Measurements from ENCODE around the gene PDE4D. TPM values are rescaled to one million over a fixed set of nuclear protein-coding genes. Genes with fewer than 3 reads are reported as not detected.
"Not testable (repeated sequence)": the region's sequence is repeated elsewhere in the genome, so short reads cannot be mapped to it uniquely, and the experiment has no call there.

PDE4D gene
- total RNA-seq, 1 experiment from 2014 or later: 6.3 TPM

DNA sequence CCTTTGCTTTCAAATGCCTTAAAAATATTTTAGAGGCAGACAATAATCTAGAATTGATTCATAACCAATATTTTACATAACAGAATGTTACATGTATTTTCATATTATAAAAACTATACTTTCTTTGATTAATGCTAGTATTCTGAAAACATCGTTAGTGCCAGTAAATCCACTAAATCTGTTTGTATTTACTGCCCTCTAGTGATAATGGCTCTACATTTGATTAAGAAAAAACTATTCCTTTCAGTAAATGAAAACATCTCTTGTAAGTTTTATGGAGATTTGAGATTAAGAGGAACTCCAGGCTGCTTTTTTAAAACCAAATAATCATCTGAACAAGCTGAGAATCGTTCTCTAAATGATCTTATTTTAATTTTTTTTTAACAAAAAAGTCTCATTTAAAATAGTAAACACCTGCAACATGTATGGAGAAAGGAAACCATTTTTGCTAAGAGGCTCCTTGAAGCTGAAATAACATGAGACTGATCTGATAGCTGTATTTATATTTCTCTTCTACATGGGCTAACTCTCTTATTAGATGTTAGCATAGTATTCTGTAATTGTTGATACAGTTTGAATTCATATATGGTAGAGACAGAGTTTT lies 886.0 kb downstream of the PDE4D start:
- H3K36me3 ChIP-seq: no peaks in the 10 kb centered on the region
- no peaks in the 10 kb centered on the region for H3K27me3 ChIP-seq (replicated peaks)
- no peak overlapping the region for H3K27ac ChIP-seq
- no peaks in the 10 kb centered on the region for H3K4me1 ChIP-seq (replicated peaks)
- no peak overlapping the region for H3K4me3 ChIP-seq
- no peaks in the 10 kb centered on the region for H3K9me3 ChIP-seq (replicated peaks)
- DNase-seq (ENCODE audit: low read depth in 1 of 2, low spot score in 2 of 2): no peak

DNA sequence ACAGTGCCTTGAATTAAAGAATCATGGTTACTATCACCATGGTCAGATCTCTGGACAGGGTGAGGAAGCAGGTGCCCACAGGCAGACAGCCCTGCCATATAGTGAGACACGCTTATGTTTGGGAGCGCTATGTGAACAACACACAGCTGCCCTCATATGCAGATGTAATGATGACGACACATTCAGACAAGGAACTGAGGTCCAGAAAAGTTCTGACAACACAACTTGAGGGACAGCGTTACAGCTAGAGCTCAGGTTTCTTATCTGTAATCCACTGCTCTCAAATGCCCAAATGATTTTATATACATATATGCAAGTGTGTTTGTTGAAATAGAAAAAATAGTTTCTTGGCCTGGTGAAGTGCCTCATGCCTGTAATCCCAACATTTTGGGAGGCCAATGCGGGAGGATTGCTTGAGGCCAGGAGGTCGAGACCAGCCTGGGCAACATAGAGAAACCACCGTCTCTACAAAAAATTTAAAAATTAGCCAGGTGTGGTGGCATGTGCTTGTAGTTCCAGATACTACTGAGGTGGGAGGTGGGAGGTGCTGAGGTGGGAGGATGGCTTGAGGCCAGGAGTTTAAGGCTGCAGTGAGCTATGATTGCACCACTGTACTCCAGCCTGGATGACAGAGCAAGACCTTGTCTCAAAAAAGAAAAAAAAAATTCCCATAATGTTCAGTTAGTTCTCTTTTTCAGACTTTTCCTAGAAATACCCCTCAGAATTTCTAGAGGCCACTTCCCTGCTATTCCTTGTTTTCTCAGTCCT lies 887.4 kb downstream of the PDE4D start:
- no peak for DNase-seq (ENCODE audit: low read depth in 1 of 2, low spot score in 2 of 2)
- Histone ChIP-seq H3K36me3 (no peaks in the 10 kb centered on the region), H3K9me3 (replicated peaks) (no peaks in the 10 kb centered on the region), H3K4me1 (replicated peaks) (no peaks in the 10 kb centered on the region), H3K27me3 (replicated peaks) (no peaks in the 10 kb centered on the region), H3K4me3 (no peak overlapping the region), H3K27ac (no peak overlapping the region)

DNA sequence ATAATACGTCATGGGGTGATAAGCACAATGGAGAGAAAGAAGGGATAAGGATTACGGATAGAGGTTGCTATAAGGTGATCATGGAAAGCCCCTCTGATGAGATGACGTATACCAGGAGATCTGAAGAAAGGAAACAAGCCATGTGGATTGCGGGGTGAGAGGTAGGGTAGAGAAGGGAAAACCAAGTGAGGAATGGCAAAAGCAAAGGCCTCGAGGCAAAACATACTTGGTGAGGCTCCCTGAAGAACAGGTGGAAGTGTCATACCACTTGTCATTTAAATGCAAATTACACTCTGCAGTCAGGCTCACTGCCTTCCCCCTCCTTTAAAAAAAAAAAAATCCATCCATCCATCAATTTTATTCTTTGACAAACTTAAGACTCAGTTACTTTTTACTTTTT lies 889.9 kb downstream of the PDE4D start:
- H3K9me3 ChIP-seq (replicated peaks): no peaks in the 10 kb centered on the region
- no peak overlapping the region for H3K27ac ChIP-seq
- DNase-seq (ENCODE audit: low read depth in 1 of 2, low spot score in 2 of 2): no peak
- H3K27me3 ChIP-seq (replicated peaks): no peaks in the 10 kb centered on the region
- H3K36me3 ChIP-seq: no peaks in the 10 kb centered on the region
- H3K4me3 ChIP-seq: no peak overlapping the region
- H3K4me1 ChIP-seq (replicated peaks): no peaks in the 10 kb centered on the region

DNA sequence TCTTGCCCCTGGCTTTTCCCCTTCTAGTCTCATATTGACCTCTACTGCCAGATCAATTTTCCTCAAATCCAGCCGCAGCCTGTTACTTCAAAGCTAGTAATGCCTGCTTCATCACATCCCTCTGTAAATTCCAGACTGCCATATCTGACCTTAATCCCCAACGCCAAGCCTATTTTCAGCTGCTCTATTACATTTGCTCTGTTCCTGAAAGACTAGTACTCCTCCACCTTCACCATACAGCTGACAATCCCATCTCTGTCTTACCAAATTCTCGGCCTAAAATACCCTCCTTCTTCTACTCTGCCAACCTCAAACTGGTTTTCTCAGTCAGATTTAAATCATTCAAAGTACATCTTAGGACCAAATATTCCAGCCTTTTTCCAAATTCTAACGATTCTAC lies 890.4 kb downstream of the PDE4D start:
- Histone ChIP-seq H3K9me3 (replicated peaks) (no peaks in the 10 kb centered on the region), H3K27ac (no peak overlapping the region), H3K4me3 (no peak overlapping the region), H3K27me3 (replicated peaks) (no peaks in the 10 kb centered on the region), H3K4me1 (replicated peaks) (no peaks in the 10 kb centered on the region), H3K36me3 (no peaks in the 10 kb centered on the region)
- DNase-seq (ENCODE audit: low read depth in 1 of 2, low spot score in 2 of 2): no peak

DNA sequence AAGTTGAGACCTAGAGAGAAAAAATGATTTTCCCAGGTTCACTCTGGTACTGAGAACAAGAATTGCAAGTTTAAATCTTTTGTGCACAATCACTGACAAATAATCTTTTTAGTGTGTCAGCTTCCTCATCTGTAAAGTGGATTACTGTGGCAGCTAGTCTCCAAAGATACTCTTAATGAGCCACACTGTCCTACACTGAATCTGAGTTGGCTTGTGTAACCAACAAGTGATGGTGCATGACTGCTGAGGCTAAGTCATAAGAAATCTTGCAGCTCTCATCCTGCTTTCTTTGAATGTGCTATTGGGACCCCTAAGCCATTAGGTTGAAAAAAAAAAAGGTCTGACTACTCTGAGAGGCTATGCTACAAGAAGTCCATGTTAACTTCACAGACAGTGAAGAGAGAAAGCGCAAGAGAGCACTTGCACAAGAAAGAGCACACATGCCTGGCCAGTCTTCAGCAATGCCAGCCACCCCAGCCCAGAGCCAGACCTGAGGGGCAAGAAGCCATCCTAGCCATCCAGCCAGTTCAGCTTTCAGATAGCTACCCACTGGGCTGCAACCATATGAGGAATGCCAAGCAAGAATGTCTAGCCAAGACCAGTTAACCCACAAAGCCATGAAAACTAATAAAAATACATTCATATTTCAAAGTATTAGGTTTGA lies 891.2 kb downstream of the PDE4D start:
- no peaks in the 10 kb centered on the region for H3K36me3 ChIP-seq
- no peak overlapping the region for H3K27ac ChIP-seq
- H3K4me1 ChIP-seq (replicated peaks): no peaks in the 10 kb centered on the region
- no peaks in the 10 kb centered on the region for H3K27me3 ChIP-seq (replicated peaks)
- H3K4me3 ChIP-seq: no peak overlapping the region
- no peak for DNase-seq (ENCODE audit: low read depth in 1 of 2, low spot score in 2 of 2)
- H3K9me3 ChIP-seq (replicated peaks): no peaks in the 10 kb centered on the region

DNA sequence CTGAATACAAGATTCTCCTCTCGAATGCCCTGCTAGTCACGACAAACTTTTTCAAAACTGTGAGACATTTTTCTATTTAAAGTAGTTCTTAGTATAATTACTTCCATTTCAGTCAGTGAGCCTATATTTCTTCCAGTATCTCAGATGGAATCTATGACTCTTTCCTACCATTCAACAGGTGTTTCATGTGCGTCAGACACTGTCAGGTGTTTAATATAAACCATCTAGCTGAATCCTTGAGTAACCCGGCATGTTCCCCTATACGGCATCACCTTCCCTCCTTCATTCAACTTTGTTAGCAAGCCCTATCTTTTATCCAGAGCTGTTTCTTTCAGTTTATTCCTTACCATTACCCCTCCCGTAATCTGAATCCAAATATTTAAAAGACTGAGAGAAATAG lies 891.8 kb downstream of the PDE4D start:
- H3K9me3 ChIP-seq (replicated peaks): no peaks in the 10 kb centered on the region

DNA sequence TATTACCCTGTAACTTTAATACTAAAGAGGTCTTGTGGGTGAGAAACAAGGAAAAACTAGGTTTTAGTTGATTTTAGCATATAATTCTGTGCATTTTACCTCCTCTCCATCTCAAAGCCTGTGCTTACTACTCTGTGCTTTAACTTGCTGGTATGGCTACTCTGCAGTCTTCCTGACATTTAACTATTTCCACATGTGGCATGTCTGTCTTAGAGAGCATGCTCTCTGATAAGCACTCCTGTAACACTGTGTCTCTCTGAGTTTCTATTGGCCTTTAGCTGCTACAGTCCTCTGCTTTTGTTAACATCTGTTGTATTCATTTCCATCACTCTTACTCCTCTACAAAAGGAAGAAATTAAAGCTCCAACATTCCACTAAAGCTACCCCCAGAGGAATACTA lies 892.4 kb downstream of the PDE4D start:
- Histone ChIP-seq H3K27me3 (replicated peaks) (no peaks in the 10 kb centered on the region), H3K4me1 (replicated peaks) (no peaks in the 10 kb centered on the region), H3K27ac (no peak overlapping the region), H3K9me3 (replicated peaks) (no peaks in the 10 kb centered on the region), H3K36me3 (no peaks in the 10 kb centered on the region), H3K4me3 (no peak overlapping the region)
- no peak for DNase-seq (ENCODE audit: low read depth in 1 of 2, low spot score in 2 of 2)

More for the DNA sequence above, 891.8 kb downstream of the PDE4D start:
- Histone ChIP-seq H3K4me1 (replicated peaks) (no peaks in the 10 kb centered on the region), H3K27me3 (replicated peaks) (no peaks in the 10 kb centered on the region), H3K4me3 (no peak overlapping the region), H3K27ac (no peak overlapping the region), H3K36me3 (no peaks in the 10 kb centered on the region)
- DNase-seq (ENCODE audit: low read depth in 1 of 2, low spot score in 2 of 2): no peak

DNA sequence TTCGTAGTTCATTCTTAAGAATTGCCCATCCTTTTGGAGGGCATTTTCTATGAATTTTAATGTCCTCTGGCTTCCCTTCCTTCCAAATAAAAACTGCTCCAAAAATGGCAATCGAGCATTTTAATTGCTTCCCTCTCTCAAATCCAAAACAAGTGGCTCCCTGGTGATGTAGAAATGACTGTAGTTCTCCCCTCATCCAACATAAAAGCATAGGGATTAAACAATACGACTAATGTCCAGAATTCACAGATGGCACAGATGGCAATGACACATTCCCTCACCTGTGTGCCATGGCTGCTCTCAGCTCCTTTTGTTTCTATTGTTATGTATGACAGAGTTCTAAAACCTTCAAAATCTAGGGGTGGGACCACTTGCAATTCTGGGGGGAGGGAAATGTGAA lies 893.3 kb downstream of the PDE4D start:
- Histone ChIP-seq H3K27me3 (replicated peaks) (no peaks in the 10 kb centered on the region), H3K9me3 (replicated peaks) (no peaks in the 10 kb centered on the region), H3K4me1 (replicated peaks) (no peaks in the 10 kb centered on the region), H3K36me3 (no peaks in the 10 kb centered on the region), H3K4me3 (no peak overlapping the region), H3K27ac (no peak overlapping the region)
- no peak for DNase-seq (ENCODE audit: low read depth in 1 of 2, low spot score in 2 of 2)

DNA sequence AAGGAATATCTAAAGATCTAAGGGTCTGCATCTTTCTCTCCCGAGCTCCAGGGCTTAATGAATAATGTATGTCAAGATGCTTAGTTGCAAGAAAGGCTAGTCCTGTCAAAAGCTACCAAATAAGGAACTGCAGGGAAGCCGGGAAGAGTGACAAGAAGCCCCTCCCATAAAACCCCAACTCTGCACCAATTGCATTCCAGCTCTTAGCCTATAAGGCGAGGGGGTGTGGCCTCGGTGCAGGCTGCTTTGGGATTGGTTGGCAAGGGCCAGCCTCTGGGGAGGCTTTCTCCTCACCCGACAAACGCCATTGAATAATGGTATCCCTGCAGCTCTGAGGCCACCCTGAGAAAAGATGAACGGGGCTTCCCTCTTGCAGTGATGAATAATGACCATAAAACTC lies 893.7 kb downstream of the PDE4D start:
- Histone ChIP-seq H3K9me3 (replicated peaks) (no peaks in the 10 kb centered on the region), H3K27ac (no peak overlapping the region), H3K36me3 (no peaks in the 10 kb centered on the region), H3K4me1 (replicated peaks) (no peaks in the 10 kb centered on the region), H3K4me3 (no peak overlapping the region), H3K27me3 (replicated peaks) (no peaks in the 10 kb centered on the region)
- no peak for DNase-seq (ENCODE audit: low read depth in 1 of 2, low spot score in 2 of 2)

DNA sequence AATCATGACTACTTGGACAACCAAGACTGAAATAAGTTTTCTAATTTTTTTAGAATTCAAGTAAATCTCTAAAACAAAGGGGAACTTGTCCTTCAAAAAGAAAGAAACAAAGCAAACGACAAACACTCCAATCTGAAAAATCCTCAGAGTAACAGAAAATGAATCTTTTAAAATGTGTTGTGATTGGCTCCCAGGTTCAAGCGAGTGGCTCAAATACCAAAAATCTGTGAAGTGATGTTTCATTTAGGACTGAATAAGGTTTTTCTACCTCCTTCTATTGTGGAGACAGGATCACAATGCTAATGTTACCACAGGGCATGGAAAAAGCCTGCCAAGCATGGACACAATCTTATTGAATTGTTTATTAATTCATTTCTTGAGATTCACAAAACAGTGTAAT lies 895.0 kb downstream of the PDE4D start:
- H3K27ac ChIP-seq: no peak overlapping the region
- H3K27me3 ChIP-seq (replicated peaks): no peaks in the 10 kb centered on the region
- H3K9me3 ChIP-seq (replicated peaks): no peaks in the 10 kb centered on the region
- H3K36me3 ChIP-seq: no peaks in the 10 kb centered on the region
- no peak overlapping the region for H3K4me3 ChIP-seq
- no peaks in the 10 kb centered on the region for H3K4me1 ChIP-seq (replicated peaks)
- DNase-seq (ENCODE audit: low read depth in 1 of 2, low spot score in 2 of 2): no peak

DNA sequence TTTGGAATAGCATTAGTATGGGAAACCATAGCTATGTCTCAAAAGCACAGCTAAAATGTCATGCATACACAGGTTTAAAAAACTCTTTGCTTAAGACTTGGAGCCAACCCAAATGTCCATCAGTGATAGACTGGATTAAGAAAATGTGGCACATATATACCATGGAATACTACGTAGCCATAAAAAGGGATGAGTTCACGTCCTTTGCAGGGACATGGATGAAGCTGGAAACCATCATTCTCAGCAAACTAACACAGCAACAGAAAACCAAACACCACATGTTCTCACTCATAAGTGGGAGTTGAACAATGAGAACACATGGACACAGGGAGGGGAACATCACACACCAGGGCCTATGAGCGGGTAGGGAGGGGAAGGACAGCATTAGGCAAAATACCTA lies 897.7 kb downstream of the PDE4D start:
- H3K36me3 ChIP-seq; H3K9me3 ChIP-seq (replicated peaks); DNase-seq (ENCODE audit: low read depth in 1 of 2, low spot score in 2 of 2); H3K4me1 ChIP-seq (replicated peaks); H3K27me3 ChIP-seq (replicated peaks); H3K4me3 ChIP-seq; H3K27ac ChIP-seq: not testable (repeated sequence)

DNA sequence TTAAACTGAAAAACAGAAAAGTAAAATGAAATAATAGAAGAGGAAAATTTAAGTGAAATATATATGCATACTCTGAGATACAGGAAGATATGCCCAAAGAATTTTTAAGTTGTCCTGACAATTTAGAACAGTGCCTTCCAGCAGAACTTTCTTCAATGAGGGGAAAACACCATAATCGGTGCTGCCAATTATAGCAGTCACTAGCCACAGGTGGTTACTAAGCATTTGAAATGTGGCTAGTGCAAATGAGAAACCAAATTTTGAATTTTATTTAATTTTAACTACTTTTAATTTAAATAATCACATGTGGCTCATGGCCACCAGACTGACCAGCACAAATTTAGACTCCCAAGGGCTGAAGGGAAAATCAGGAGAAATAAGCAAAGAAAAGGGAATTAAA lies 900.1 kb downstream of the PDE4D start:
- Histone ChIP-seq H3K27ac (no peak overlapping the region), H3K9me3 (replicated peaks) (no peaks in the 10 kb centered on the region), H3K4me3 (no peak overlapping the region), H3K36me3 (peaks cover 3% of the 10 kb centered on the region; the same call in 1 of the 2 replicates), H3K27me3 (replicated peaks) (no peaks in the 10 kb centered on the region), H3K4me1 (replicated peaks) (no peaks in the 10 kb centered on the region)
- DNase-seq (ENCODE audit: low read depth in 1 of 2, low spot score in 2 of 2): no peak

DNA sequence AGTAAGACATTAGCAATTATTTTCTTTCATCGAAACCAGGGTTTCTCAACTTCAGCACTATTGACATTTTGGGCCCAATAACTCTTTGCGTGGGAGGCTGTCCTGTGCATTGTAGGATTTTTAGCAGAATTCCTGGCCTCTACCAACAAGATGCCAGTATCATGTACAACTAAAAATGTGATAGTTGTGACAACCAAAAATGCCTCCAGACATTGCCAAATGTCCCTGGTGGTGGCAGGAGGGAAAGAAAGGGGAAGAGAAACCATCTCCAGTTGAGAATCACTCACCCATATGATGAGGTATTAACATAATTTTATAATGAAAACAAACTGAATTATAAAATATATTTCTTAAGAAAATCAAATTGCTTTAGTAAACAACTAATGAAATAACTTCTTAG lies 904.6 kb downstream of the PDE4D start:
- H3K4me1 ChIP-seq (replicated peaks): no peaks in the 10 kb centered on the region
- H3K27ac ChIP-seq: no peak overlapping the region
- no peaks in the 10 kb centered on the region for H3K9me3 ChIP-seq (replicated peaks)

DNA sequence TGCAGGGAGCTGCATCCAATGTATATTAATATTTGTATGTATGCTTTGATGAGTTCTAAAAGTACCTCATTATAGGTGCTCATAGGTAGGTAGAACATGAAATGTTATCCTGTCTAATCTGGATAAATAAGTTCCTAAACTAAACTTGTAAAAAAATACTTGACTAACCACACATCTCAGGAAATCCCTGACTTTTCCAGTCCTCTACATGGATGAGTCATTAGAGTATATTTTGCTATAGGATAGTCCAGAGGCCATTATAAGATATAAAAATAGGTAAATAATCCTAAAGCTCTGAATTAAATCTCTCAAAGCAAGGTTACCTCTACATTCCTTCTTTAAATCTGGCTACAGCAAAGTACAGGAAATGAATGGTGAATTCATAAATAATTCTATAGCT lies 906.3 kb downstream of the PDE4D start:
- Histone ChIP-seq H3K27me3 (replicated peaks) (no peaks in the 10 kb centered on the region), H3K9me3 (replicated peaks) (no peaks in the 10 kb centered on the region), H3K4me1 (replicated peaks) (no peaks in the 10 kb centered on the region), H3K27ac (no peak overlapping the region), H3K4me3 (no peak overlapping the region), H3K36me3 (peaks cover 3% of the 10 kb centered on the region; the same call in 1 of the 2 replicates)
- DNase-seq (ENCODE audit: low read depth in 1 of 2, low spot score in 2 of 2): no peak

More for the DNA sequence above, 904.6 kb downstream of the PDE4D start:
- Histone ChIP-seq H3K4me3 (no peak overlapping the region), H3K27me3 (replicated peaks) (no peaks in the 10 kb centered on the region), H3K36me3 (peaks cover 3% of the 10 kb centered on the region; the same call in 1 of the 2 replicates)
- DNase-seq (ENCODE audit: low read depth in 1 of 2, low spot score in 2 of 2): no peak

Data from SJSA1 (cell line).